GM23248 (cell line): ENCODE data around the gene HMGCL. TPM values are rescaled to one million over a fixed set of nuclear protein-coding genes. Genes with fewer than 3 reads are reported as not detected.
"Not testable (repeated sequence)": the region's sequence is repeated elsewhere in the genome, so short reads cannot be mapped to it uniquely, and the experiment has no call there.

Source experiments
- DNase-seq: peaks from one replicate; pipeline ENCODE4 v3.0.0-alpha.2; 2015
- H2AFZ ChIP-seq: fragments of 200-600 bp; sonication (generic); 2 replicates; pipeline ENCODE4 v1.6.1; 2016; ENCODE audit warnings: antibody characterized with exemption
- H3F3A ChIP-seq: fragments of 200-600 bp; sonication (generic); 2 replicates; pipeline ENCODE4 v1.6.1; 2016; ENCODE audit warnings: mild to moderate bottlenecking, antibody characterized with exemption, mixed run types; ENCODE audit not compliant: insufficient read depth
- H3K27ac ChIP-seq: fragments of 200-600 bp; sonication (generic); 2 replicates; pipeline ENCODE4 v1.5.1; 2016; ENCODE audit warnings: mild to moderate bottlenecking
- H3K27me3 ChIP-seq: fragments of 200-600 bp; sonication (generic); replicated peaks from 2 replicates; pipeline ENCODE4 v1.6.1; 2016; ENCODE audit warnings: mild to moderate bottlenecking; ENCODE audit not compliant: insufficient read depth
- H3K36me3 ChIP-seq: fragments of 200-600 bp; sonication (generic); 2 replicates; pipeline ENCODE4 v1.6.1; 2016; ENCODE audit warnings: low read depth, mild to moderate bottlenecking
- H3K4me1 ChIP-seq: fragments of 200-600 bp; sonication (generic); 2 replicates; pipeline ENCODE4 v1.6.1; 2016; ENCODE audit warnings: mild to moderate bottlenecking; ENCODE audit not compliant: insufficient read depth
- H3K4me2 ChIP-seq: fragments of 200-600 bp; sonication (generic); one replicate; pipeline ENCODE4 v1.6.1; 2016; ENCODE audit warnings: mild to moderate bottlenecking; ENCODE audit not compliant: unreplicated experiment
- H3K4me3 ChIP-seq: fragments of 200-600 bp; sonication (generic); 2 replicates; pipeline ENCODE4 v1.5.1; 2016; ENCODE audit warnings: mild to moderate bottlenecking
- H3K79me2 ChIP-seq: fragments of 200-600 bp; sonication (generic); 2 replicates; pipeline ENCODE4 v1.6.1; 2016; ENCODE audit warnings: mild to moderate bottlenecking; ENCODE audit not compliant: insufficient read depth
- H3K9ac ChIP-seq: fragments of 200-600 bp; sonication (generic); 2 replicates; pipeline ENCODE4 v1.6.1; 2016; ENCODE audit warnings: mild to moderate bottlenecking
- H3K9me2 ChIP-seq: fragments of 200-600 bp; sonication (generic); 2 replicates; pipeline ENCODE4 v1.6.1; 2016; ENCODE audit warnings: mixed run types, mild to moderate bottlenecking, moderate library complexity; ENCODE audit not compliant: insufficient read depth
- H3K9me3 ChIP-seq: fragments of 200-600 bp; sonication (generic); one replicate; pipeline ENCODE4 v1.6.1; 2017; ENCODE audit warnings: low read depth
- H4K20me1 ChIP-seq: fragments of 200-600 bp; sonication (generic); 2 replicates; pipeline ENCODE4 v1.6.0; 2016; ENCODE audit not compliant: insufficient read depth
- EZH2 ChIP-seq: fragments of 200-600 bp; sonication (generic); IDR thresholded peaks from 2 replicates; pipeline ENCODE4 v1.6.1; 2018; ENCODE audit warnings: antibody characterized with exemption, mild to moderate bottlenecking; ENCODE audit not compliant: insufficient read depth, poor library complexity, severe bottlenecking
- EZH2phosphoT487 ChIP-seq: fragments of 200-600 bp; sonication (generic); IDR thresholded peaks from 2 replicates; pipeline ENCODE4 v1.6.1; 2018; ENCODE audit warnings: antibody characterized with exemption, moderate library complexity, mild to moderate bottlenecking, low read depth; ENCODE audit not compliant: insufficient read depth
- WGBS, 2 experiments: methylation state at CpG; one replicate each; pipeline ENCODE4 v1.1.6; 2015 to 2017; ENCODE audit warnings: low lambda C conversion rate in 2 of 2, low coverage in 1 of 2; ENCODE audit errors: missing lambda C conversion rate in 2 of 2; 5-methylcytosine and 5-hydroxymethylcytosine counted together
- in situ Hi-C: fragments of 300-500 bp; cut with MboI; formaldehyde crosslinking; loops from 2 replicates; pipeline ENCODE4 v1.15.0; 2020
- polyA plus RNA-seq: library from polyadenylated mRNA; unstranded; fragments of >200 nt; fragmentation: Nextera tagmentation; extraction: Ambion mirVana; gene quantifications from 2 replicates; pipeline ENCODE4 v1.2.1, GENCODE V29; 2016
- total RNA-seq: library from RNA; depleted of rRNA; stranded (reverse); fragments of >200 nt; shearing (Covaris generic); gene quantifications from 2 replicates; pipeline ENCODE4 v1.2.3, GENCODE V29; 2014

The HMGCL gene
- total and polyA plus RNA-seq, 2 experiments from 2014 or later: 49.3 to 50.8 TPM

DNA sequence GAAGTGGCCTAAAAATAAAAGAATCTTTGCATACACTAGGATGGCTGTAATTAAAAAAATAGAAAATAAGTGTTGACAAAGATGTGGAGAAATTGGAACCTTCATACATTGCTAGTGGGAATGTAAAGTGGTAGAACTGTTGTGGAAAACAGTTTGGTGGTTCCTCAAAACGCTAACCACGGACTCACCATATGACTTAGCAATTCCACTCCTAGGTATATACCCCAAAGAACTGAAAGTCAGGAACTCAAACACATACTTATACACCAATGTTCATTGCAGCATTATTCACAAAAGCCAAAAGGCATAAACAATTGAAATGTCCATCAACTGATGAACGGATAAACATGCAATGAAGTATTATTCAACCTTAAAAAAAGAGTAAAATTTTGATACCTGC lies 10.8 kb upstream of the HMGCL start:
- H3K4me3 ChIP-seq: no peak overlapping the region
- no peak for DNase-seq
- no peak overlapping the region for H2AFZ ChIP-seq
- WGBS, 2 experiments: 29 to 39% methylated on average over 3 of the region's 3 CpGs
- no peaks in the 10 kb centered on the region for H3K79me2 ChIP-seq
- no peaks in the 10 kb centered on the region for H3F3A ChIP-seq
- no peaks in the 10 kb centered on the region for H4K20me1 ChIP-seq
- in situ Hi-C loops: no loop called here
- H3K27me3 ChIP-seq: no peaks in the 10 kb centered on the region
- TF ChIP-seq EZH2: no peak
- no peak for TF ChIP-seq EZH2phosphoT487
- no peaks in the 10 kb centered on the region for H3K9me2 ChIP-seq
- H3K4me2 ChIP-seq: no peak overlapping the region
- no peak overlapping the region for H3K27ac ChIP-seq
- H3K36me3 ChIP-seq: no peaks in the 10 kb centered on the region
- H3K4me1 ChIP-seq: peaks cover 4% of the 10 kb centered on the region; the same call in 1 of the 2 replicates
- H3K9me3 ChIP-seq: no peaks in the 10 kb centered on the region
- no peak overlapping the region for H3K9ac ChIP-seq

DNA sequence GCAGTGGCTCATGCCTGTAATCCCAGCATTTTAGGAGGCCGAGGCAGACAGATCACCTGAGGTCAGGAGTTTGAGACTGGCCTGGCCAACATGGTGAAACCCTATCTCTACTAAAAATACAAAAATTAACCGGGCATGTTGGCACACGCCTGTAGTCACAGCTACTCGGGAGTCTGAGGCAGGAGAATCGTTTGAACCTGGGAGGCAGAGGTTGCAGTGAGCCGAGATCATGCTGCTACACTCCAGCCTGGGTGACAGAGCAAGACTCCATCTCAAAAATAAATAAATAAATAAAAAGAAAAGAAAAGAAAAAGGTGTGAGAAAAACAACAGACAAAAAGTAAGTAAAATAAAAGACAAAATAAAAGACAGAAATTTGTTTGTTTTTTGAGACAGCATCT lies 8.9 kb upstream of the HMGCL start:
- H4K20me1 ChIP-seq, H2AFZ ChIP-seq, H3K4me1 ChIP-seq, H3K4me2 ChIP-seq, H3K4me3 ChIP-seq, DNase-seq, H3K27me3 ChIP-seq, H3K36me3 ChIP-seq, H3F3A ChIP-seq, H3K9me2 ChIP-seq, H3K9me3 ChIP-seq, H3K79me2 ChIP-seq, H3K27ac ChIP-seq, in situ Hi-C loops, H3K9ac ChIP-seq: not testable (repeated sequence)
- 70 to 84% methylated on average over 6 of the region's 6 CpGs for WGBS, 2 experiments

DNA sequence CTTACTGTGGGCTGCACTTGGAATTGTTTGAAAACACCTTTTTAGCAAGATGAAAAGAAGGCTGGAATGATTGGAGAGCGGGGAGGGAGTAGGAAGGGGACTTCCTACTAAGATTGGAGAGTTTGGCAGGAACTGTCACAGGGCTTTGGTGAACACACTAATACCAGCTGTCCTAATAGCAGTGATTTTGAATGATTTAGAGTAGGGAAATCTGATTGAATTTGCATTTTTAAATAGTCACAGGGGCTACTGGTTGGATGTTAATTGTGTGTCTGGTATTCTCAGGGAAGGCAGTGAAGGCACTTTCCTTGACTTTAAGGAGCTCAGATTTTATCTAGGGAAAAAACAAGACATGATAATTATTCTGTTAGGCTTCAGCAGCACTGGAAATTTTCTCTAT lies 2.5 kb upstream of the HMGCL start:
- no peaks in the 10 kb centered on the region for H3K9me3 ChIP-seq
- DNase-seq: no peak

DNA sequence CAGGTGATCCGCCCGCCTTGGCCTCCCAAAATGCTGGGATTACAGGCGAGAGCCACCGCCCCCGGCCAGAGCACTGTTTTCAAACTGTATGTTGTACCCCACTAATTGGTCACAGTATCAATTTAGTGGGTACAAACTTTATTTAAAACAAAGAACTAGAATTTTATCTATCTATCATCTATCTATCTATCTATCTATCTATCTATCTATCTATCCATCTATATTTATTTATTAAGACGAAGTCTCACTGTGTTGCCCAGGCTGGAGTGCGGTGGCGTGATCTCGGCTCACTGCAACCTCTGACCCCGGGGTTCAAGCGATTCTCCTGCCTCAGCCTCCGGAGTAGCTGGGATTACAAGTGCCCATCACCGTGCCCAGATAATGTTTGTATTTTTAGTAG lies 1.4 kb upstream of the HMGCL start:
- H3K9ac ChIP-seq, H3K27me3 ChIP-seq, H3K4me2 ChIP-seq, in situ Hi-C loops, H4K20me1 ChIP-seq, H3F3A ChIP-seq, H3K27ac ChIP-seq, H2AFZ ChIP-seq, H3K36me3 ChIP-seq, H3K9me3 ChIP-seq, H3K4me3 ChIP-seq, DNase-seq, H3K9me2 ChIP-seq, H3K4me1 ChIP-seq: not testable (repeated sequence)
- WGBS, 2 experiments: 96 to 98% methylated on average over 13 of the region's 13 CpGs
- peaks cover 26% of the 10 kb centered on the region for H3K79me2 ChIP-seq

More for the DNA sequence above, 2.5 kb upstream of the HMGCL start:
- Histone ChIP-seq H3K4me1 (peaks cover 6% of the 10 kb centered on the region; the same call in 1 of the 2 replicates), H3K9me2 (no peaks in the 10 kb centered on the region), H3K9ac (no peak overlapping the region), H4K20me1 (no peaks in the 10 kb centered on the region), H3K79me2 (peaks cover 21% of the 10 kb centered on the region), H3K4me2 (no peak overlapping the region), H3K27me3 (no peaks in the 10 kb centered on the region), H2AFZ (no peak overlapping the region), H3F3A (no peaks in the 10 kb centered on the region), H3K36me3 (no peaks in the 10 kb centered on the region), H3K27ac (no peak overlapping the region), H3K4me3 (no peak overlapping the region)
- in situ Hi-C loops: no loop called here
- WGBS, 2 experiments: 44 to 62% methylated on average over 1 of the region's 1 CpG
- TF ChIP-seq EZH2phosphoT487: no peak
- no peak for TF ChIP-seq EZH2

DNA sequence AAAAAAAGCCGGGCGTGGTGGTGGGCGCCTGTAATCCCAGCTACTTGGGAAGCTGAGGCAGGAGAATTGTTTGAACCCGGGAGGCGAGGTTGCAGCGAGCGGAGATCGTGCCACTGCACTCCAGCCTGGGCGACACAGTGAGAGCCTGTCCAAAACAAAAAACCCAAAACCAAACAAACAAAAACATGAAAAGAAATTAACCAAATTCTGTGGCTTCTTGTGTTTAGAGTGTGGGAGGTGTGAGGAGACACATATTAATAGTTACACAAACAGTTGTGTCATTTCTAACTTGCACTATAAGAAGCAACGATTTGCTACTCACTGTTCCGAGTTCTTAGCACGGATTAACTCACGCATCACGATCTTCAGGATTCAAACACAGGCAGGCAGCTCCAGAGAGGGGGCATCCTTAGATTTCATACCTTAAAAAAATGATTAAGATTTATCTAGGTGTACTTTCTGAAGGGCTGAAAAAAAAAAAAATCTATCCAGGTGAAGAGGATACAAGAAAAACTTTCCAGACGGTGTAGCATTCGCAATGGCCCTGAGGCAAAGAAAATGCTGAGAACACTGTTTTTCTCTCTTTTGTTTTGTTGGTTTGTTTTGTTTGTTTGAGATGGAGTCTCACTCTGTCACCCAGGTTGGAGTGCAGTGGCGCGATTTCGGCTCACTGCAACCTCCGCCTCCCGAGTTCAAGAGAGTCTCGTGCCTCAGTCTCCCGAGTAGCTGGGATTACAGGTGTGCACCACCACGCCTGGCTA lies 713 bp upstream of the HMGCL start:
- Histone ChIP-seq H3F3A (no peaks in the 10 kb centered on the region), H3K79me2 (peaks cover 26% of the 10 kb centered on the region), H3K9me2 (no peaks in the 10 kb centered on the region), H3K4me3 (peak overlapping the region; percentile 93), H3K27me3 (no peaks in the 10 kb centered on the region), H3K4me1 (peaks cover 6% of the 10 kb centered on the region; the same call in 1 of the 2 replicates), H3K9me3 (no peaks in the 10 kb centered on the region), H4K20me1 (no peaks in the 10 kb centered on the region), H2AFZ (peak overlapping the region; percentile 90), H3K36me3 (no peaks in the 10 kb centered on the region), H3K9ac (peak overlapping the region; percentile 98), H3K27ac (peak overlapping the region; percentile 81), H3K4me2 (peak overlapping the region; percentile 90)
- WGBS, 2 experiments: 63 to 68% methylated on average over 23 to 24 of the region's 24 CpGs
- in situ Hi-C loops: no loop called here
- peak; percentile 15 for DNase-seq
- TF ChIP-seq EZH2phosphoT487: no peak
- no peak for TF ChIP-seq EZH2
